ENCODE results near the gene PACSIN1.

DNA sequence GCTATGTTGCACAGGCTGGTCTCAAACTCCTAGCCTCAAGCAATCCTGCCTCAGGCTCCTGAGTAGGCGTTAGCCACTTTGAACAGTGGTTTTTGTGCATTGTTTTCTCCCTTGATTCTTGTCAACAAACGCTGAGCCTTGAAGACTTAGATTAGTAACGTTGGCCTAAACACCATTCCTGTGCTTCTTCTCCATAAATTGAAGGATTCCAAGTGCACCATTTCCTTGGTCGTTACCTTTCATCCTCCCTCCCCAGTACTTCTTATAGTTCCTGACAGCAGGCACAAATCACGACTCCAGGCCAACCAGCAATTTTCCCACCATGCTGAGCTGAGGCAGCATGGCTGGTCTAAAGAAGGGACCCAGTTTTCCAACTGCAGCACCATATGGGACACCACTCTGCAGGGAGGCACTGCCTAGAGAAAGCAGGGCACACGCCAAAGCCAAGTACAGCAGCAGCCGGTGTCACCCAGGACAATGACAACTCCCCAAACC lies 49.0 kb upstream of the PACSIN1 start:
- TF ChIP-seq CTCF (conservative IDR thresholded peaks at IDR 0.05; ENCODE audit: low read depth, low read length) (no peak), EZH2 (IDR thresholded peaks at IDR 0.05; ENCODE audit: borderline replicate concordance, low read depth, low read length, poor library complexity, severe bottlenecking) (no peak)
